ENCODE results near the gene TMEM234.

GRCh38 chr1:32199717-32200072, 22.5 kb downstream of the TMEM234 start:
- TF ChIP-seq CTCF (IDR thresholded peaks at IDR 0.05; ENCODE audit: control extremely low read depth in 1 of 3, insufficient read depth in 1 of 3, low read depth in 1 of 3, low read length in 3 of 3) (no peak), E2F6 (IDR thresholded peaks at IDR 0.05) (no peak), CBX5 (IDR thresholded peaks at IDR 0.05; ENCODE audit: low read depth, low read length) (no peak), TAF1 (IDR thresholded peaks at IDR 0.05; ENCODE audit: low read depth, low read length) (no peak), SUZ12 (IDR thresholded peaks at IDR 0.05; ENCODE audit: low read length) (no peak), HDAC2 (IDR thresholded peaks at IDR 0.05; ENCODE audit: borderline replicate concordance in 1 of 2, low read depth in 2 of 2, low read length in 2 of 2) (no peak), POLR2AphosphoS5 (IDR thresholded peaks at IDR 0.05; ENCODE audit: low read depth, low read length) (no peak), POLR2A (IDR thresholded peaks at IDR 0.05; ENCODE audit: control extremely low read depth in 1 of 2, low read depth in 2 of 2, low read length in 2 of 2) (no peak), SIN3A (conservative IDR thresholded peaks at IDR 0.05 in 1 of 2, IDR thresholded peaks at IDR 0.05 in 1 of 2; ENCODE audit: low read depth in 1 of 2, low read length in 2 of 2) (no peak; a peak in 1 of 4 replicates), YY1 (IDR thresholded peaks at IDR 0.05; ENCODE audit: low read depth, low read length) (no peak), SRF (IDR thresholded peaks at IDR 0.05; ENCODE audit: low read depth, low read length) (no peak), EZH2 (IDR thresholded peaks at IDR 0.05; ENCODE audit: low read depth, low read length, severe bottlenecking) (no peak), TEAD4 (IDR thresholded peaks at IDR 0.05; ENCODE audit: low read depth, low read length) (no peak)

Data from H1 (cell line).